Measurements from ENCODE around the gene ATG16L2.
"Not testable (repeated sequence)": the region's sequence is repeated elsewhere in the genome, so short reads cannot be mapped to it uniquely, and the experiment has no call there.

Gene ATG16L2

DNA sequence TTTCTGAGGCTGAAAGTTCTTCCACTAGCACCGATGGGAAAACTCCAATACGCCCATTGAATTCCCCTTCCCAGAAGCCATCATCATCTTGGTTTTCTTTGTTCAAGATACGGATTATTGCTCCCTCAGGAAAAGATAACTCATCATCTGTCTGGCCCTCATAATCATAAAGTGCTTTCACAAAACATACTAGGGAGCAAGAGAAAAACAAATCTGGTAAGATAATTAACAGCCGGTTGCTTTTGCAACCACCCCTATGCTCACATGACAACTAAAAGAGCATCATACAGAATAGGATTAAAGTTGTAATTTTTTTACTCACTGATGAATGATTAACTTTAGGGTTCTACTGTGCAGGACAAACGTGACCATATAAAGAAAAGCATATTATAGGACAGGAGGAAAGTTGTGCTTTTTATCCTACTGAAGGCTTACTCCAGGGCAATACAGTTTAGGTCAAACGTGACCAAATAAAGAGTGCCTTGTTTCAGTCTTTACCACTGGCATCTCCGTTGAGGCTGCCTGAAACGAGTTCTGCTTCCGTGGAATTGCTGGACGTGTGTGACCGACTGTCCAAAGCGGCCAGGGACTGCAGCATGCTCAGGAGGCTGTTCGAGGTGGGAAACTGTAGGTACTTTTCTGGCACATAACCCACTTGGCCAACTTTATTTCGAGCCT is 28.6 kb downstream of the ATG16L2 start:
- no peak for DNase-seq
- no peak for TF ChIP-seq GATA1 (IDR thresholded peaks at IDR 0.05; ENCODE audit: low read depth, low read length)
- no peak for TF ChIP-seq POLR2A (IDR thresholded peaks at IDR 0.05; ENCODE audit: low read length)

DNA sequence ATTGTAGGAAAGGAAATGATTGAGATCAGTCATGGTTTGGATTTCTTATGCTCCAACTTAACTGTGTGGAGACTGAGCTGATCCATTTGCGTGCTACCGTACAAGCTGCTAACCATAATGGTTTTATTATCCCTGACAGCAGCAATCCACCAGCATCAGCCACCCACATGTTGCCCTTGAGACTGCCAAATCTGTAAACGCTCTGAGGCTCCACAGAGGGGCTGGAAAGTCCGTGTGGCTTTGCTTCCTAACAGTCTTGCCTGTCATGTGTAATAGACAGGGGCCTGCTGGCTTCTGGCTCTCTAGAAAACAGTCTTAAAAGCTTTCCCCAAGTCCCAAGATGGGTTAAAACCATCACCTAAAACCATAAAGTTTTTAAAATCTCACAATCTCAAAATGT is 30.1 kb downstream of the ATG16L2 start:
- no peak for TF ChIP-seq POLR2A (IDR thresholded peaks at IDR 0.05; ENCODE audit: low read length)
- TF ChIP-seq GATA1 (IDR thresholded peaks at IDR 0.05; ENCODE audit: low read depth, low read length): no peak
- no peak for DNase-seq

DNA sequence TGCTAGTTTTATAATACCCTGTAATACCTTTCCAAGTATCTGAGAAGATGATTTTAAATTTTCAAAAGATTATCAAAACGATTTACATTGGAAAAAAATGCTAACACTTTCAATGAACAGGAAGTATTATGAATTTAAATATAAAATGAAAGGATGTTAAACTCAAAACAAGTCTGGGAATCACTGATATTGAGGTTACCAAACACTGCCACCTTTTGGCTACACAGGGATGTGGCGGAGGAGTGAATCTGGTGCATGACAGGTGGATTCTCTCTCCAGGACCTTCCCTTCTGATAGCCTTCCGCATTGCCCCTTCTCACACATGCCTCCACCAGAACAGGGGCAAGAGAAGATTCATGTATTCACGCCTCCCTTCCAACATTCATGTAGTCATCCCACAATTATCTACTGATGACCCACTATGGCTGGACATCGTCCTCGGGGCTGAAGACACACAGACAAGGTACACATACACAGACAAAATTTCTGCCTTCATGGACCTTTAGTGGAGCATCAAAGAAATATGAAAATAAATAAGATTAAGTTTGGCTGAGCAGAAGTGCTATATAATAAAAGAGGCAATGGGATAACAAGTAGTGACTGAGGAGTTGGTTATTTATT is 34.7 kb downstream of the ATG16L2 start:
- peak; percentile 34 to 65 for DNase-seq
- TF ChIP-seq POLR2A (IDR thresholded peaks at IDR 0.05; ENCODE audit: low read length): no peak
- no peak for TF ChIP-seq GATA1 (IDR thresholded peaks at IDR 0.05; ENCODE audit: low read depth, low read length)

DNA sequence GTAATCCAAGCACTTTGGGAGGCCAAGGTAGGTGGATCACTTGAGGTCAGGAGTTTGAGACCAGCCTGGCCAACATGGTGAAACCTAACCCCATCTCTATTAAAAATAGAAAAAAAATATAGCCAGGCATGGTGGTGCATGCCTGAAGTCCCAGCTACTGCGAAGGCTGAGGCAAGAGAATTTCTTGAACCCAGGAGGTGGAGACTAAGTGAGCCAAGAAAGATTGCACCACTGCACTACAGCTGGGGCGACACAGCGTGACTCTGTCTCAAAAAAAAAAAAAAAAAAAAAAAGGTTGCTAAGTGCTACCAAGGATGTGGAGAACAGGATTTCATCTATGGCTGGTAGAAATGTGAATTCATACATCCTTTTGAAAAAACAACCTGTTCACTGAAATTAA is 36.6 kb downstream of the ATG16L2 start:
- DNase-seq: no peak
- TF ChIP-seq POLR2A (IDR thresholded peaks at IDR 0.05; ENCODE audit: low read length): no peak
- TF ChIP-seq GATA1 (IDR thresholded peaks at IDR 0.05; ENCODE audit: low read depth, low read length): no peak

DNA sequence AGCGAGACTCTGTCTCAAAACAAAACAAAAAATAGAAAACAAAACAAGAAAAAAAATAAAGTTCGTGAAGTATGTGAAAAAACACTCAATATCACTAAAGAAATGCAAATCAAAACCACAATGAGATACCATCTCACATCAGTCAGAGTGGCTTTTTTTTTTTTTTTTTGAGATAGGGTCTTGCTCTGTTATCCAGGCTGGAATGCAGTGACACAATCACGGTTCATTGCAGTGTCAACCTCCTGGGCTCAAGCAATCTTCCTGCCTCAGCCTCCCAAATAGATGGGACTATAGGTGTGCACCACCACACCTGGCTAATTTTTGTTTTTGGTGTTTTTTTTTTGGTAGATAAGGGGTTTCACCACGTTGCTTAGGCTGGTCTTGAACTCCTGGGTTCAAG is 37.5 kb downstream of the ATG16L2 start:
- DNase-seq: no peak
- TF ChIP-seq GATA1 (IDR thresholded peaks at IDR 0.05; ENCODE audit: low read depth, low read length): no peak
- TF ChIP-seq POLR2A (IDR thresholded peaks at IDR 0.05; ENCODE audit: low read length): no peak

DNA sequence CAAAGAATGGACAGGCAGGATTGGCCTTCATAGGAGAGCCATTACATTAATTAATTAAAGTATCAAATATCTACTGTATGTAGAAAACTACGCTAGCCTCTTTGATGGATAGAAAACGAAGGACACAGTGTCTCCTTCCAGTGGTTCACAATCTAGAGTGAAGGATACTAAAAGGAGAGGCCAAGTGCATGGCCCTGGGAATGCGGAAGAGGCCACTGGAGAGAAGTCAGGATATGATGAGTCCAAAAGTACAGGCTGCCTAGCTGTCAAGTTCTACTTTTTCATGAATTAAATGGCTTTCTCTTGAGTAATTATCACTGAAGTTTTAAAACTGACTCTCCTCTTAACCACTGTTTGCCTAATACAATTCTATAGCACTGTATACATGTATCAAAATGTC is 41.9 kb downstream of the ATG16L2 start:
- TF ChIP-seq POLR2A (IDR thresholded peaks at IDR 0.05; ENCODE audit: low read length): no peak
- TF ChIP-seq GATA1 (IDR thresholded peaks at IDR 0.05; ENCODE audit: low read depth, low read length): no peak
- no peak for DNase-seq

DNA sequence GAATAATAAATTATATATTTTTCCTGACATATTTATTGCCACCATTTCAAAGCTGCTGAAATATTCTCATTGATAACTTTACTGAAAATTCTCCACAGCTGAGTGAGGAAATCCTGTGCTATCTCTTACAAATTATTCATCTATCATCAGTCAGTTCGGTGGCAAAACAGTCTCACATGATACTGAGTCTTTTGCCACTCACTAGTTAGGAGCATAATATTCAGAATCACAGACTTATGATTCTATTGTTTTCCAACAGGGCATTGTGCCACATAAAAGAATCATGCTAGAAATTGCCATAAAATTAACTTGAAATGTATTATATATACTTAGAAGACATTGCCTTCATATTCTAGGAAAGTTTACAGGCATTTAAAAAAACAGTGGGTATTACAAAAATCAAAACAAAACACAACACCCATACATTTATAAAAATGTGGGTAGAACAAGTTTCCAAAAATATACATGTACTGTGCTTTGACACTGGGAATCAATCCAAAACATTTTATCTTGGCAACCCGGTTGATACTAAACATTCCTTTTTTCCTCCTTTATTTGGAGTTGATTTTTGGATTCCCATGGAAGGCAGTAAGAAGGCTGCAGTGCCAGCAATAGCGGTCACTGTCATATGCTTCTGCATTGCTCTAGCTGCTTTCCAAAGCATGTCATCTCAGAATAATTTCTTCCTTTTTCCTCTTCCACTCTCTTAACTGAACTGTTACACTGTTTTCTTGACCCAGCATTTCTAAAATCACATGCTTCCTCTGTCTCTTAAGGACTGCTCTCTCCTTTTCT is 42.5 kb downstream of the ATG16L2 start:
- TF ChIP-seq POLR2A (IDR thresholded peaks at IDR 0.05; ENCODE audit: low read length): no peak
- no peak for TF ChIP-seq GATA1 (IDR thresholded peaks at IDR 0.05; ENCODE audit: low read depth, low read length)

DNA sequence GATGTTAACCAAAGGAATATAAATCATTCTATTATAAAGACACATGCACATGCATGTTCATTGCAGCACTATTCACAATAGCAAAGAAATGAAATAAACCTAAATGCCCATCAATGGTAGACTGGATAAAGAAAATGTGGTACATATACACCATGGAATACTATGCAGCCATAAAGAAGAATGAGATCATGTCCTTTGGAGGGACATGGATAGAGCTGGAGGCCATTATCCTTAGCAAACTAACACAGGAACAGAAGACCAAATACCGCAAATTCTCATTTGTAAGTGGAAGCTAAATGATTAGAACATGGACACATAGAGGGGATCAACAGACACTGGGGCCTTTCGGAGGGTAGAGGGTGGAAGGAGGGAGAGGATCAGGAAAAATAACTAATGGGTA is 44.1 kb downstream of the ATG16L2 start:
- not testable (repeated sequence) for DNase-seq

More for the DNA sequence above, 42.5 kb downstream of the ATG16L2 start:
- no peak for DNase-seq

DNA sequence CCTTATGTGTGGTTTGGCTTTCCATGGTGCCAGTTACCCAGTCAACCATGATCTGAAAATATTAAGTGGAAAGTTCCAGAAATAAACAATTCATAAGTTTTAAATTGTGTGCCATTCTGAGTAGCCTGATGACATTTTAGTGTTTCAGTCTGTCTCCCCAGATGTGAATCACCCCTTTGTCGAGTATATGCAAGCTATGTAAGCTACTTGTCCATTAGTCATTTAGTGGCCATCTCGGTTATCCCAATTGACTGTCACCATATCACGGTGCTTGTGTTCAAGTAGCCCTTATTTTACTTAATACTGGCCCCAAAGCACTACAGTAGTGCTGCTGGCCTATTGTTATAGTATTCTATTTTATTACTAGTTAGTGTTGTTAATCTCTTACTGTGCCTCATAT is 44.9 kb downstream of the ATG16L2 start:
- TF ChIP-seq GATA1 (IDR thresholded peaks at IDR 0.05; ENCODE audit: low read depth, low read length): no peak
- TF ChIP-seq POLR2A (IDR thresholded peaks at IDR 0.05; ENCODE audit: low read length): no peak
- no peak for DNase-seq

DNA sequence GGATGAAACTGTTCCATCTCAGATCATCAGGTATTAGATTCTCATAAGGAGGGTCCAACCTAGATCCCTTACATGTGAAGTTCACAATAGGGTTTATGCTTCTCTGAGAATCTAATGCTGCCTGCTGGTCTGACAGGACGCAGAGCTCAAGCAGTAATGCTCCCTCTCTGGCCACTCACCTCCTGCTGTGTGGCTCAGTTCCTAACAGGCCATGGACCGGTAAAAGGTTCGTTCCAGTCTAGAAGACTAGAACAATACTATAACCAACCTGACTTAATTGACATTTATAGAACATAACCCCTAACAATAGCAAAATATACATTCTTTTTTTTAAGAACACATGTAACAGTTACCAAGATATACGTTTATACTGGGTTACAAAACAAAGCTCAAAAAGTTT is 45.8 kb downstream of the ATG16L2 start:
- DNase-seq: no peak
- TF ChIP-seq POLR2A (IDR thresholded peaks at IDR 0.05; ENCODE audit: low read length) (no peak), GATA1 (IDR thresholded peaks at IDR 0.05; ENCODE audit: low read depth, low read length) (no peak)

DNA sequence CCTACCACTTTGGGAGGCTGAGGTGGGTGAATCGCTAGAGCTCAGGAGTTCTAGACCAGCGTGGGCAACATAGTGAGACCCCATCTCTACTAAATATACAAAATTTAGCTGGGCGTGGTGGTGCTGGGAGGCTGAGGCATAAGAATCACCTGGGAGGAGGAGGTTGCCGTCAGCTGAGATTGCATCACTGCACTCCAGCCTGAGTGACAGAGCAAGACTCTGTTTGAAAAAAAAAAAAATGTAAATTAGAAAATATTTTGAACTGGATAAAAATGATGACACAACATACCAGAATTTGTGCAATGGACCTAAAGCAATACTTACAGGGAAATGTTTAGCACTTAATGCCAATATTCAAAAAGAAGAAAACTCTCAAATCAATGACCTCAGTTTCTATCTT is 46.4 kb downstream of the ATG16L2 start:
- DNase-seq: no peak
- TF ChIP-seq POLR2A (IDR thresholded peaks at IDR 0.05; ENCODE audit: low read length) (no peak), GATA1 (IDR thresholded peaks at IDR 0.05; ENCODE audit: low read depth, low read length) (no peak)

DNA sequence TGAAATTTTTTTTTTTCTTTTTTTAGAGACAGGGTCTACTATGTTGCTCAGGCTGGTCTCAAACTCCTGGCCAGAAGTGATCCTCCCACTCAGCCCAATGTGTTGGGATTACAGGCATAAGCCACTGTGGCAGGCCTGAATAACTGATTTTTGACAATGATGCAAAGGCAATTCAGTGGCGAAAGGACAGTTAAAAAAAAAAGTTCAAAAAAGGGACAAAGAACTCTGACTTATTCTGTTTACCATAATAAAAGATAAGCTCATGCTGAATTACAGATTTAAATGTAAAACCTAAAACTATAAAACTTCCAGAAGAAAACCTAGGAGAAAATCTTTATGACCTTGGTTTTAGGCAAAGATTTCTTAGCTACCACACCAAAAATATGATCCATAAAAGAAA is 48.9 kb downstream of the ATG16L2 start:
- TF ChIP-seq POLR2A (IDR thresholded peaks at IDR 0.05; ENCODE audit: low read length): no peak
- TF ChIP-seq GATA1 (IDR thresholded peaks at IDR 0.05; ENCODE audit: low read depth, low read length): no peak
- DNase-seq: no peak

DNA sequence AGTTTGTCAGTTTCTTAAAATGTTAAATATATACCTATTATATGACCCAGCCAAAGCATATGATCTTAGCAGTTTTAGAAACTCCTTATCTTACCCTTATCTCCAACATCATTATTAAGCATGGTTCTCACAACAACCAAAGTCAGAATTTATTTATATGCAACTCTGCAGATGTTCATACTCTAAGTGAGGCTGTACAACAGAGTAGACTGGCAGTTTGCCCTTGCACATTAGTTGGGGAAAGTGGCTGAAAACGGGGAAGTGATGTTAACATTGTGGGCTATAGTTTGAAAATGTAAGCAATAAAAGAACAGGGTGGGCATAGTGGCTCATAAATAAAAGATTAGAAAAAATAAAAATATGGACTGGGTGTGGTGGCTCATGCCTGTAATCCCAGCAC is 49.7 kb downstream of the ATG16L2 start:
- no peak for DNase-seq
- TF ChIP-seq GATA1 (IDR thresholded peaks at IDR 0.05; ENCODE audit: low read depth, low read length): no peak
- TF ChIP-seq POLR2A (IDR thresholded peaks at IDR 0.05; ENCODE audit: low read length): no peak

DNA sequence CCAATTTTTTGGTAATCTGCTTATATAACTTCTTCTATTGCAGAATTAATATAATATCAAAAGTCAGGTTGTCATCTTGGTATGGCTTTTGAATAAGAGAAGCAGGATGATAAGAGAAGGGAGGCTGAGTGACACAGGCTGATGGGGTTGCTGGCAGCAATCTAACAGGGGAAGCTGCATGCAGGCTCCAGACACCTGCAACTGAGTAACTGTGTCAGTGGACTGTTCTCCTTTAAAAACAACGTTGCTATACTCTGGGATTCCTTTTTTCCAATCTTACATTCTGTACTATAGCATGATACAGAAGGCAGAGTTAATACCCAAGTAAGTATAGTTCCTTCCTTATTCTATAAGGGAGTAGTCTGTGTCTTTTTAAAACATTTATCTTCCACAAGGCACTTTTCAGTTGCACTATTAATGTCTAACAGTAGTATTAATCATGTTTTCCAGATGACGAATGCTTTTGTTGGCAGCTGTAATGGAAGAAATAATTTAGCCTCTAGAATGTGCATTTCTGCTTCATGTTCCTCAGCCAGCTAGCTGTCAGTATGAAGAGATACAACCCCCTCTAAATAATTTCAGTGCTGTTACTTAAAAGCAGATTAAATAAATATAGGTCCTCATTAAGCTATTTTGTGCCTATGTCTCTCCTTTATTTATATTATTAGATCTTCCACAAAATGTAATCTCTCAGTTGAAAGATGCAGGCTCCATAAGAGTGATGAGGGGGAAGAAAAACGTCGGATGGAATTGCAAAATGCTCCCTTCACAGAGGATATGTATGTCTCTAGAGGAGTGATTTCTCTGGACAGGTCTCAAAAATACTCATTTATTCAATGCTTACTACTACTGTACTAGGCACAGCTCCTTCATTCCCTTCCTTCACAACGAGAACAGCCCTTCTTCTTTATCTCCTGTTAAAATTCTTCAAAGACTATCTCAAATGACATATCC is 50.8 kb downstream of the ATG16L2 start:
- no peak for DNase-seq
- no peak for TF ChIP-seq POLR2A (IDR thresholded peaks at IDR 0.05; ENCODE audit: low read length)
- TF ChIP-seq GATA1 (IDR thresholded peaks at IDR 0.05; ENCODE audit: low read depth, low read length): no peak

Measured in erythroblast (primary cell).